ENCODE results near the gene TIGAR. TPM values are rescaled to one million over a fixed set of nuclear protein-coding genes. Genes with fewer than 3 reads are reported as not detected.
A peak's percentile ranks its signal among the peaks of the same experiment; 100 is the strongest.

The TIGAR gene
- total and polyA plus RNA-seq, 3 experiments from 2014 or later = 4.2 to 29.6 (median 22.8) TPM

- Mint-ChIP-seq H3K9me3 (no peaks in the 10 kb centered on the region), H3K27me3 (no peaks in the 10 kb centered on the region), H3K27ac (peak overlapping the region in 2 of 8 donors; percentile 6 to 67), H3K4me1 (no peaks in the 10 kb centered on the region), H3K36me3 (peaks cover 5 to 33% (median 13%) of the 10 kb centered on the region in 3 donors), H3K4me3 (no peak overlapping the region)
- no peak overlapping the region for H3K27ac ChIP-seq (ENCODE audit: low read depth, low read length)
- H3K9me3 ChIP-seq (ENCODE audit: low read length) = no peaks in the 10 kb centered on the region
- POLR2A ChIA-PET = no interaction called here
- CTCF ChIA-PET = no interaction called here
- no peaks in the 10 kb centered on the region for H3K36me3 ChIP-seq (ENCODE audit: insufficient read depth, low read length)
- H3K4me3 ChIP-seq (ENCODE audit: low read length) = no peak overlapping the region
- no peaks in the 10 kb centered on the region for H3K4me1 ChIP-seq (ENCODE audit: insufficient read depth, low read length)
- no peak for DNase-seq
- no peaks in the 10 kb centered on the region for H3K27me3 ChIP-seq (ENCODE audit: insufficient read depth, low read length, poor library complexity, severe bottlenecking)
Measured at GRCh38 chr12:4346931-4347330, 25.9 kb downstream of the TIGAR start.

- no peaks in the 10 kb centered on the region for H3K4me1 ChIP-seq (ENCODE audit: insufficient read depth, low read length)
- Mint-ChIP-seq H3K4me1 (peaks cover 6 to 10% (median 10%) of the 10 kb centered on the region in 3 donors), H3K4me3 (peak overlapping the region in 1 of 7 donors; percentile 33), H3K27me3 (no peaks in the 10 kb centered on the region), H3K36me3 (peaks cover 0 to 34% (median 12%) of the 10 kb centered on the region in 3 donors), H3K9me3 (no peaks in the 10 kb centered on the region), H3K27ac (peak overlapping the region in 4 of 8 donors; percentile 29 to 77 (median 62))
- H3K36me3 ChIP-seq (ENCODE audit: insufficient read depth, low read length) = no peaks in the 10 kb centered on the region
- DNase-seq = peak; percentile 36 to 68 (median 54)
- CTCF ChIA-PET = interaction anchor here (1.0 to 1.2 kb wide), 2 partner anchors 19 to 406 kb away, joined by 4 to 5 read pairs; no protein-coding TSS in a partner anchor
- POLR2A ChIA-PET = no interaction called here
- H3K27ac ChIP-seq (ENCODE audit: low read depth, low read length) = no peak overlapping the region
- H3K27me3 ChIP-seq (ENCODE audit: insufficient read depth, low read length, poor library complexity, severe bottlenecking) = no peaks in the 10 kb centered on the region
- H3K9me3 ChIP-seq (ENCODE audit: low read length) = no peaks in the 10 kb centered on the region
- H3K4me3 ChIP-seq (ENCODE audit: low read length) = no peak overlapping the region
Measured at GRCh38 chr12:4353785-4354208, 32.8 kb downstream of the TIGAR start.

GRCh38 chr12:4355156-4356040 lies 34.4 kb downstream of the TIGAR start:
- no peak overlapping the region for H3K27ac ChIP-seq (ENCODE audit: low read depth, low read length)
- no peaks in the 10 kb centered on the region for H3K27me3 ChIP-seq (ENCODE audit: insufficient read depth, low read length, poor library complexity, severe bottlenecking)
- no peaks in the 10 kb centered on the region for H3K27me3 Mint-ChIP-seq
- CTCF ChIA-PET = interaction anchor here (0.7 kb wide), 1 partner anchor 244 kb away, joined by 3 read pairs; no protein-coding TSS in a partner anchor
- H3K27ac Mint-ChIP-seq = peak overlapping the region in 1 of 8 donors; percentile 62
- H3K4me3 ChIP-seq (ENCODE audit: low read length) = no peak overlapping the region
- peaks cover 6 to 10% (median 10%) of the 10 kb centered on the region in 3 donors for H3K4me1 Mint-ChIP-seq
- H3K36me3 Mint-ChIP-seq = peaks cover 0 to 22% (median 11%) of the 10 kb centered on the region in 3 donors
- DNase-seq = no peak
- no peaks in the 10 kb centered on the region for H3K9me3 ChIP-seq (ENCODE audit: low read length)
- POLR2A ChIA-PET = no interaction called here
- no peak overlapping the region for H3K4me3 Mint-ChIP-seq
- no peaks in the 10 kb centered on the region for H3K36me3 ChIP-seq (ENCODE audit: insufficient read depth, low read length)
- H3K9me3 Mint-ChIP-seq = no peaks in the 10 kb centered on the region
- no peaks in the 10 kb centered on the region for H3K4me1 ChIP-seq (ENCODE audit: insufficient read depth, low read length)

- Histone ChIP-seq H3K27me3 (ENCODE audit: insufficient read depth, low read length, poor library complexity, severe bottlenecking) (no peaks in the 10 kb centered on the region), H3K27ac (ENCODE audit: low read depth, low read length) (no peak overlapping the region), H3K9me3 (ENCODE audit: low read length) (no peaks in the 10 kb centered on the region), H3K36me3 (ENCODE audit: insufficient read depth, low read length) (no peaks in the 10 kb centered on the region), H3K4me1 (ENCODE audit: insufficient read depth, low read length) (no peaks in the 10 kb centered on the region), H3K4me3 (ENCODE audit: low read length) (no peak overlapping the region)
- Mint-ChIP-seq H3K36me3 (peaks cover 0 to 19% (median 9%) of the 10 kb centered on the region in 3 donors), H3K4me3 (no peak overlapping the region), H3K27ac (peak overlapping the region in 1 of 8 donors; percentile 41), H3K4me1 (peaks cover 6 to 10% (median 10%) of the 10 kb centered on the region in 3 donors), H3K9me3 (no peaks in the 10 kb centered on the region), H3K27me3 (no peaks in the 10 kb centered on the region)
- ChIA-PET CTCF (no interaction called here), POLR2A (no interaction called here)
- DNase-seq = peak; percentile 3 to 53 (median 18)
Measured at GRCh38 chr12:4356041-4356327, 35.0 kb downstream of the TIGAR start.

- POLR2A ChIA-PET = no interaction called here
- no peaks in the 10 kb centered on the region for H3K36me3 Mint-ChIP-seq
- no peaks in the 10 kb centered on the region for H3K4me1 ChIP-seq (ENCODE audit: insufficient read depth, low read length)
- H3K4me1 Mint-ChIP-seq = no peaks in the 10 kb centered on the region
- peaks cover 18 to 29% of the 10 kb centered on the region in 2 donors for H3K27me3 Mint-ChIP-seq
- H3K9me3 ChIP-seq (ENCODE audit: low read length) = no peaks in the 10 kb centered on the region
- CTCF ChIA-PET = no interaction called here
- H3K27me3 ChIP-seq (ENCODE audit: insufficient read depth, low read length, poor library complexity, severe bottlenecking) = no peaks in the 10 kb centered on the region
- H3K27ac ChIP-seq (ENCODE audit: low read depth, low read length) = no peak overlapping the region
- no peak overlapping the region for H3K4me3 Mint-ChIP-seq
- no peak overlapping the region for H3K27ac Mint-ChIP-seq
- no peak for DNase-seq
- no peaks in the 10 kb centered on the region for H3K36me3 ChIP-seq (ENCODE audit: insufficient read depth, low read length)
- no peaks in the 10 kb centered on the region for H3K9me3 Mint-ChIP-seq
- H3K4me3 ChIP-seq (ENCODE audit: low read length) = no peak overlapping the region
Measured at GRCh38 chr12:4366090-4366489, 45.1 kb downstream of the TIGAR start.

GRCh38 chr12:4369548-4369947 lies 48.5 kb downstream of the TIGAR start:
- Histone ChIP-seq H3K27me3 (ENCODE audit: insufficient read depth, low read length, poor library complexity, severe bottlenecking) (no peaks in the 10 kb centered on the region), H3K27ac (ENCODE audit: low read depth, low read length) (no peak overlapping the region), H3K9me3 (ENCODE audit: low read length) (no peaks in the 10 kb centered on the region), H3K4me3 (ENCODE audit: low read length) (no peak overlapping the region), H3K36me3 (ENCODE audit: insufficient read depth, low read length) (no peaks in the 10 kb centered on the region), H3K4me1 (ENCODE audit: insufficient read depth, low read length) (no peaks in the 10 kb centered on the region)
- POLR2A ChIA-PET = interaction anchor here (0.6 kb wide), 1 partner anchor 49 kb away, joined by 12 read pairs; no protein-coding TSS in a partner anchor
- no peaks in the 10 kb centered on the region for H3K4me1 Mint-ChIP-seq
- DNase-seq = no peak
- H3K36me3 Mint-ChIP-seq = peaks cover 0 to 4% (median 2%) of the 10 kb centered on the region in 3 donors
- no peaks in the 10 kb centered on the region for H3K9me3 Mint-ChIP-seq
- H3K27me3 Mint-ChIP-seq = peaks cover 18 to 46% of the 10 kb centered on the region in 2 donors
- no peak overlapping the region for H3K27ac Mint-ChIP-seq
- CTCF ChIA-PET = interaction anchor here (0.7 kb wide), 1 partner anchor 566 kb away, joined by 3 read pairs; no protein-coding TSS in a partner anchor
- no peak overlapping the region for H3K4me3 Mint-ChIP-seq

GRCh38 chr12:4370265-4370664 lies 49.3 kb downstream of the TIGAR start:
- Mint-ChIP-seq H3K27me3 (peaks cover 11 to 51% of the 10 kb centered on the region in 2 donors), H3K4me1 (no peaks in the 10 kb centered on the region), H3K36me3 (peaks cover 0 to 4% (median 2%) of the 10 kb centered on the region in 3 donors), H3K27ac (no peak overlapping the region), H3K4me3 (no peak overlapping the region), H3K9me3 (no peaks in the 10 kb centered on the region)
- no peaks in the 10 kb centered on the region for H3K27me3 ChIP-seq (ENCODE audit: insufficient read depth, low read length, poor library complexity, severe bottlenecking)
- no peaks in the 10 kb centered on the region for H3K36me3 ChIP-seq (ENCODE audit: insufficient read depth, low read length)
- H3K27ac ChIP-seq (ENCODE audit: low read depth, low read length) = no peak overlapping the region
- no peaks in the 10 kb centered on the region for H3K9me3 ChIP-seq (ENCODE audit: low read length)
- ChIA-PET CTCF (no interaction called here), POLR2A (no interaction called here)
- no peak for DNase-seq
- H3K4me1 ChIP-seq (ENCODE audit: insufficient read depth, low read length) = no peaks in the 10 kb centered on the region
- H3K4me3 ChIP-seq (ENCODE audit: low read length) = no peak overlapping the region

- Histone ChIP-seq H3K4me3 (ENCODE audit: low read length) (no peak overlapping the region), H3K36me3 (ENCODE audit: insufficient read depth, low read length) (no peaks in the 10 kb centered on the region), H3K9me3 (ENCODE audit: low read length) (no peaks in the 10 kb centered on the region), H3K27me3 (ENCODE audit: insufficient read depth, low read length, poor library complexity, severe bottlenecking) (no peaks in the 10 kb centered on the region), H3K27ac (ENCODE audit: low read depth, low read length) (no peak overlapping the region), H3K4me1 (ENCODE audit: insufficient read depth, low read length) (no peaks in the 10 kb centered on the region)
- Mint-ChIP-seq H3K36me3 (peaks cover 0 to 4% (median 2%) of the 10 kb centered on the region in 3 donors), H3K4me3 (no peak overlapping the region), H3K27me3 (peaks cover 7 to 47% of the 10 kb centered on the region in 2 donors), H3K27ac (no peak overlapping the region), H3K9me3 (no peaks in the 10 kb centered on the region), H3K4me1 (no peaks in the 10 kb centered on the region)
- POLR2A ChIA-PET = no interaction called here
- CTCF ChIA-PET = no interaction called here
- DNase-seq = no peak
Measured at GRCh38 chr12:4372653-4373052, 51.6 kb downstream of the TIGAR start.

Measured in CD8-positive, alpha-beta memory T cell (primary cell).